Uterus (tissue), 4 donors: ENCODE results near the gene FHIT. TPM values are rescaled to one million over a fixed set of nuclear protein-coding genes. Genes with fewer than 3 reads are reported as not detected.
"Not testable (repeated sequence)": the region's sequence is repeated elsewhere in the genome, so short reads cannot be mapped to it uniquely, and the experiment has no call there.

Source experiments
- DNase-seq, 2 donors: peaks; one replicate each; pipeline ENCODE4 v3.0.0-alpha.2; 2019 to 2020
- H3K27ac ChIP-seq, 2 donors: fragments of 200-600 bp; sonication (generic); 1 replicate in 1 of 2; 2 replicates in 1 of 2; pipeline ENCODE4 v1.5.1; 2016 to 2018
- H3K27me3 ChIP-seq, 2 donors: fragments of 200-600 bp; sonication (generic); one replicate each; pipeline ENCODE4 v1.5.1; 2018 to 2019; ENCODE audit warnings: control low read depth in 1 of 2
- H3K36me3 ChIP-seq, 2 donors: fragments of 200-600 bp; sonication (generic); one replicate each; pipeline ENCODE4 v1.5.1; 2019; ENCODE audit warnings: control low read depth in 1 of 2
- H3K4me1 ChIP-seq, 2 donors: fragments of 200-600 bp; sonication (generic); one replicate each; pipeline ENCODE4 v1.5.1; 2018 to 2019; ENCODE audit warnings: control low read depth in 1 of 2
- H3K4me3 ChIP-seq, 2 donors: fragments of 200-600 bp; sonication (generic); 1 replicate in 1 of 2; 2 replicates in 1 of 2; pipeline ENCODE4 v1.5.1; 2018 to 2019; ENCODE audit warnings: mild to moderate bottlenecking in 1 of 2
- H3K9me3 ChIP-seq, 2 donors: fragments of 200-600 bp; sonication (generic); one replicate each; pipeline ENCODE4 v1.5.1; 2019; ENCODE audit warnings: control low read depth in 1 of 2
- POLR2A ChIP-seq, 2 donors: fragments of 450-650 bp; IDR thresholded peaks; one replicate each; pipeline ENCODE4 v1.6.1; 2016; ENCODE audit warnings: antibody characterized with exemption in 2 of 2, mild to moderate bottlenecking in 1 of 2, moderate library complexity in 1 of 2
- intact Hi-C: fragments of 100-400 bp; cut with DNase I; formaldehyde crosslinking; loops from one replicate; pipeline ENCODE4 v1.15.1; 2023; ENCODE audit warnings: low total_unique reads
- total RNA-seq, 4 donors: library from RNA; depleted of rRNA in 3 of 4; stranded (reverse); fragments of >200 nt in 3 of 4; gene quantifications; one replicate each; pipeline versions ENCODE4 v1.1.0 to v1.2.4, GENCODE V29; 2014 to 2023
- TF ChIP-seq, protein P1 (sequence below), 4 experiments: fragments of 200-600 bp in 2 of 4; fragments of 450-650 bp in 2 of 4; sonication (generic) in 2 of 4; IDR thresholded peaks; one replicate each; pipeline ENCODE4 v1.5.1; 2016 to 2019; ENCODE audit warnings: antibody characterized with exemption in 4 of 4, mild to moderate bottlenecking in 2 of 4, moderate library complexity in 1 of 4
- donor health status: DM: yes; HTN: yes; CAD: no.

FHIT gene
- total RNA-seq, 4 donors from 2014 or later = 1.3 to 15.2 (median 7.3) TPM

DNA sequence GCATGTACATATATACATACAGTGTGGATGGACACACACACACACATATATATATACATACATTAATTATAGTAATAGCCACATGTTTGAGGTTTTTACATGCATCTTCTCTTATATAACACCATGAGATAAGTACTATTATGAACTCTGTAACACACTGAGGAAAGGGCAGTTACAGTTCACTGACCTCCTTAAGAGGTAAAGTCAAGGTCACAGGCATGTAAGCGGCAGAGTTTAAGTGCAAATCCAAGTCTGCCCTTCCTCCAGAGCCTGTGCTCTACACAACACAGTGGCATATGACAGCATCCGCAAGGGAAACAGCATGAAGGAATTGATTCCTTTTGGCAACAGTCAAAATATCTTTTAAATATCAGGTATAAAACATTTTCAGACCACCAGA lies 26.4 kb downstream of the FHIT start:
- DNase-seq = no peak
- H3K27ac ChIP-seq = no peak overlapping the region
- intact Hi-C loops = no loop called here
- no peaks in the 10 kb centered on the region for H3K4me1 ChIP-seq
- no peaks in the 10 kb centered on the region for H3K27me3 ChIP-seq
- no peak overlapping the region for H3K4me3 ChIP-seq
- H3K36me3 ChIP-seq = no peaks in the 10 kb centered on the region
- H3K9me3 ChIP-seq = no peaks in the 10 kb centered on the region
- TF ChIP-seq POLR2A (IDR thresholded peaks at IDR 0.05) = no peak
- TF ChIP-seq, protein P1, sequence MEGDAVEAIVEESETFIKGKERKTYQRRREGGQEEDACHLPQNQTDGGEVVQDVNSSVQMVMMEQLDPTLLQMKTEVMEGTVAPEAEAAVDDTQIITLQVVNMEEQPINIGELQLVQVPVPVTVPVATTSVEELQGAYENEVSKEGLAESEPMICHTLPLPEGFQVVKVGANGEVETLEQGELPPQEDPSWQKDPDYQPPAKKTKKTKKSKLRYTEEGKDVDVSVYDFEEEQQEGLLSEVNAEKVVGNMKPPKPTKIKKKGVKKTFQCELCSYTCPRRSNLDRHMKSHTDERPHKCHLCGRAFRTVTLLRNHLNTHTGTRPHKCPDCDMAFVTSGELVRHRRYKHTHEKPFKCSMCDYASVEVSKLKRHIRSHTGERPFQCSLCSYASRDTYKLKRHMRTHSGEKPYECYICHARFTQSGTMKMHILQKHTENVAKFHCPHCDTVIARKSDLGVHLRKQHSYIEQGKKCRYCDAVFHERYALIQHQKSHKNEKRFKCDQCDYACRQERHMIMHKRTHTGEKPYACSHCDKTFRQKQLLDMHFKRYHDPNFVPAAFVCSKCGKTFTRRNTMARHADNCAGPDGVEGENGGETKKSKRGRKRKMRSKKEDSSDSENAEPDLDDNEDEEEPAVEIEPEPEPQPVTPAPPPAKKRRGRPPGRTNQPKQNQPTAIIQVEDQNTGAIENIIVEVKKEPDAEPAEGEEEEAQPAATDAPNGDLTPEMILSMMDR (IDR thresholded peaks at IDR 0.05) = no peak

DNA sequence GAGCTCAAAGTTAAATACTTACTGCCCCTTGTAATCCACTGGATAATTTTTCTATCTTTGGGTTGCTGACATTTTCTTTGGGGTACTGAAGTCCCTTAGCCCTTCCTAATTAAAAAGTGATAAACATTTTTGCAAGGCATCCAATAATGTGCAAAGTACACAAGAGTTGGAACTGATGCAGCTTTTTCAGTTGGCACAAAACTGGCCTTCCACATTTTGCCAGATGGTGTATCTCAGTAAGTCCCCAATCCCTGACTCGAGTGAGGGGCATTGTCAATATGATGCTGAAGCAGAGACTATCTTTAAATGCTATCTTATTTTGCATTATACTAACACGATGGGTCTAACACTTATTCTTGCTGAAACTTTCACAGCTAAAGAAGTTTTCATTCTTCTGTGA lies 27.8 kb downstream of the FHIT start:
- H3K27me3 ChIP-seq = no peaks in the 10 kb centered on the region
- no peak for DNase-seq
- H3K27ac ChIP-seq = no peak overlapping the region

DNA sequence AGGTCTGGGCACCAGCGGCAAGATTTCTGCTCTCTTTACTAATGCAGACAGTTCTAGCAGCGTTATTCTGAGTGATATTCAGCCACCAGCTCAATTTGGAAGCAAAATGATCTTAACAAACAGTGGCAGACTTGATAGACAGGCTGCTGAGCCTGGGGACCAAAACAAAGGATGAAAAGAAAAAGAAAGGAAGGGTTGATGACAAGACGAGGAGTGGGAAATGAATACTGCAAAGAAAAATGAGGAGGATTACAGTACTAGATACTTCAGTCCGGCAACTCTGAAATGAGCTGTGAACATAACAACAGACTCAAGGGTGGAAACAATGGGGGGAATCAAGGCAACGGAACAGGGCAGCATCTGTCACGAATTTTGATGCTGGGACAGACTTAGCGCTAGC lies 28.8 kb downstream of the FHIT start:
- DNase-seq = no peak
- no peak for TF ChIP-seq POLR2A (IDR thresholded peaks at IDR 0.05)
- TF ChIP-seq, protein P1 (IDR thresholded peaks at IDR 0.05) = no peak
- no peak overlapping the region for H3K4me3 ChIP-seq
- intact Hi-C loops = no loop called here
- H3K4me1 ChIP-seq = no peaks in the 10 kb centered on the region
- H3K9me3 ChIP-seq = no peaks in the 10 kb centered on the region
- H3K27me3 ChIP-seq = no peaks in the 10 kb centered on the region
- H3K36me3 ChIP-seq = no peaks in the 10 kb centered on the region
- no peak overlapping the region for H3K27ac ChIP-seq

More for the DNA sequence above, 27.8 kb downstream of the FHIT start:
- H3K36me3 ChIP-seq = no peaks in the 10 kb centered on the region
- no peaks in the 10 kb centered on the region for H3K9me3 ChIP-seq
- intact Hi-C loops = no loop called here
- no peaks in the 10 kb centered on the region for H3K4me1 ChIP-seq
- H3K4me3 ChIP-seq = no peak overlapping the region
- TF ChIP-seq, protein P1 (IDR thresholded peaks at IDR 0.05) = no peak
- TF ChIP-seq POLR2A (IDR thresholded peaks at IDR 0.05) = no peak

DNA sequence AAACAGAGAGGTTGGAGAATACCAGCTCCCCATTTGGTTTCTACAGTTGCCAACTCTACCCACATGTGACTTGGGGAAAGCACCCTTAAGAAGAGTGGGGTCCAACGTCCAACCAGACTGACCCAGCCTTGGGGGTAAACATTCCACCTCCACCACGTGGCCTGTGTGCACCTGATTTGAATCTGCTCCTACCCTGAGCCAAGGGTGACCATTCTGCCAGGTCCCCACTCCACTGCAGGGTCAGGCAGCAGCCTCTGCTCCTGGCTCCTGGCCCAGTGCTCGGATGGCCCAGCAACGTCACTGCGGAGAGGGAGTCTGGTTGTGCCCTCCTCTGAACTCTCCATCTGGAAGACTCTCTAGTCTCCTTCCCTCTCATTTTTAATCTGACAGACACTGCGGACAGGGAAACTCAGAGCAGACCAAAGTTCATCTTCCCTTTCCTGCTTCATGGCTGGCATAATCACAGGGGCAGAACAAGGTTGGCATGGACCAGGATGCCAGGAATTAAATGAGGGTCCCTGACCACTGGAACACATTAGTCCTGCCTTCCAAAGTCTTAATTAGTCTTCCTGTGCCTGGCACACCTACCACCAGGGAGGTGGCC lies 29.4 kb downstream of the FHIT start:
- Histone ChIP-seq H3K27me3 (no peaks in the 10 kb centered on the region), H3K4me1 (no peaks in the 10 kb centered on the region), H3K36me3 (no peaks in the 10 kb centered on the region), H3K4me3 (no peak overlapping the region), H3K27ac (no peak overlapping the region), H3K9me3 (no peaks in the 10 kb centered on the region)
- TF ChIP-seq POLR2A (IDR thresholded peaks at IDR 0.05) = no peak
- TF ChIP-seq, protein P1 (IDR thresholded peaks at IDR 0.05) = no peak
- no peak for DNase-seq
- intact Hi-C loops = no loop called here

DNA sequence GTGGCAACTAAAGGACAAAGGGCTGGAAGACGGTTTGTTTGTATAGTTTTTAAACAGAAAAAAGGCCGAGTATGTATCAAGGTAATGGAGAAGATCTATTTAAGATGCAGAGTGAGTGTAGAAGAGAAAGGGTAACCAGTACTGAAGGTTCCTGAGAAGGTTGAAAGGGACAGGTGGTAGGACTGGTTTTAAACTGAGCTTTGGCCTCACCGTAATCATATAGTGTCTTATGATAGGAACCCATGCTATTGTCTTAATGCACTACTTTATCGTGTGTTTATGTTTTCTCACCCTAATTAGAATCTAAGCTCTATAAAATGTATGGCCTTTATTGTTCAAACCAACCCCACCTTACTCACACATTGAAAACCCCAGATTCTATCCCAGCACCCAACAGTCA lies 32.7 kb downstream of the FHIT start:
- TF ChIP-seq POLR2A (IDR thresholded peaks at IDR 0.05) = no peak
- Histone ChIP-seq H3K4me1 (no peaks in the 10 kb centered on the region), H3K9me3 (no peaks in the 10 kb centered on the region), H3K4me3 (no peak overlapping the region), H3K27ac (no peak overlapping the region), H3K27me3 (no peaks in the 10 kb centered on the region), H3K36me3 (no peaks in the 10 kb centered on the region)
- intact Hi-C loops = no loop called here
- DNase-seq = no peak

DNA sequence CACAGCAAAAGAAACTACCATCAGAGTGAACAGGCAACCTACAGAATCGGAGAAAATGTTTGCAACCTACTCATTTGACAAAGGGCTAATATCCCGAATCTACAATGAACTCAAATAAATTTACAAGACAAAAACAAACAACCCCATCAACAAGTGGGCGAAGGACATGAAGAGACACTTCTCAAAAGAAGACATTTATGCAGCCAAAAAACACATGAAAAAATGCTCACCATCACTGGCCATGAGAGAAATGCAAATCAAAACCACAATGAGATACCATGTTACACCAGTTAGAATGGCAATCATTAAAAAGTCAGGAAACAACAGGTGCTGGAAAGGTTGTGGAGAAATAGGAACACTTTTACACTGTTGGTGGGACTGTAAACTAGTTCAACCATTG lies 35.1 kb downstream of the FHIT start:
- H3K4me1 ChIP-seq, H3K27ac ChIP-seq, H3K9me3 ChIP-seq, intact Hi-C loops, H3K36me3 ChIP-seq, H3K27me3 ChIP-seq, H3K4me3 ChIP-seq, DNase-seq: not testable (repeated sequence)
